Cardiac fibroblast (primary cell): ENCODE measurements around the gene PCED1A.
A peak's percentile ranks its signal among the peaks of the same experiment; 100 is the strongest.

Source experiments
- DNase-seq, 2 donors: peaks; one replicate each; pipeline versions ENCODE4 v3.0.0 to v3.0.0-alpha.2; 2010; ENCODE audit warnings: low read depth in 2 of 2
- H3K4me3 ChIP-seq, 2 donors: replicated peaks in 1 of 2; 1 replicate in 1 of 2; 2 replicates in 1 of 2; pipeline ENCODE4 v1.5.1; 2011; ENCODE audit warnings: low read depth in 2 of 2, low read length in 2 of 2, mild to moderate bottlenecking in 2 of 2, moderate library complexity in 1 of 2
- TF ChIP-seq, protein P1 (sequence below): IDR thresholded peaks from one replicate; pipeline ENCODE4 v1.5.1; 2011; ENCODE audit warnings: low read depth, mild to moderate bottlenecking, low read length, inconsistent platforms

The PCED1A gene

DNA sequence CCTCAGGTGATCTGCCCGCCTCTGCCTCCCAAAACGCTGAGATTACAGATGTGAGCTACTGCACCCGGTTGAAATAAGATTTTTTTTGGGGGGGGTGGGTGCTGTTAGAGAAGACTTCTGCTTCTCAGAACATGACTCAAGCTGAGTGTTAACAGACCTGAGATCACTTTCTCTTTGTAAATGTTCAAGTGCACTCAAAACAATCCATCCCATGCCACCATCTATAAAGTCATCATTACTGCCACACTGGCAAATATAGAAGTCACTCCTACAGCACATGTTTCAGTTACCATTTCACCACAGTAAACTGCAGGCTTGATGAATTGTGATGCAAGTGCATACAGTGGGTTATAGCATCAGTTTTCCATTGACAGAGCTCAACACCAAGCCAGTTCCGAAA lies 9.1 kb upstream of the PCED1A start:
- DNase-seq = no peak
- H3K4me3 ChIP-seq = no peak overlapping the region
- TF ChIP-seq, protein P1, sequence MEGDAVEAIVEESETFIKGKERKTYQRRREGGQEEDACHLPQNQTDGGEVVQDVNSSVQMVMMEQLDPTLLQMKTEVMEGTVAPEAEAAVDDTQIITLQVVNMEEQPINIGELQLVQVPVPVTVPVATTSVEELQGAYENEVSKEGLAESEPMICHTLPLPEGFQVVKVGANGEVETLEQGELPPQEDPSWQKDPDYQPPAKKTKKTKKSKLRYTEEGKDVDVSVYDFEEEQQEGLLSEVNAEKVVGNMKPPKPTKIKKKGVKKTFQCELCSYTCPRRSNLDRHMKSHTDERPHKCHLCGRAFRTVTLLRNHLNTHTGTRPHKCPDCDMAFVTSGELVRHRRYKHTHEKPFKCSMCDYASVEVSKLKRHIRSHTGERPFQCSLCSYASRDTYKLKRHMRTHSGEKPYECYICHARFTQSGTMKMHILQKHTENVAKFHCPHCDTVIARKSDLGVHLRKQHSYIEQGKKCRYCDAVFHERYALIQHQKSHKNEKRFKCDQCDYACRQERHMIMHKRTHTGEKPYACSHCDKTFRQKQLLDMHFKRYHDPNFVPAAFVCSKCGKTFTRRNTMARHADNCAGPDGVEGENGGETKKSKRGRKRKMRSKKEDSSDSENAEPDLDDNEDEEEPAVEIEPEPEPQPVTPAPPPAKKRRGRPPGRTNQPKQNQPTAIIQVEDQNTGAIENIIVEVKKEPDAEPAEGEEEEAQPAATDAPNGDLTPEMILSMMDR = no peak

DNA sequence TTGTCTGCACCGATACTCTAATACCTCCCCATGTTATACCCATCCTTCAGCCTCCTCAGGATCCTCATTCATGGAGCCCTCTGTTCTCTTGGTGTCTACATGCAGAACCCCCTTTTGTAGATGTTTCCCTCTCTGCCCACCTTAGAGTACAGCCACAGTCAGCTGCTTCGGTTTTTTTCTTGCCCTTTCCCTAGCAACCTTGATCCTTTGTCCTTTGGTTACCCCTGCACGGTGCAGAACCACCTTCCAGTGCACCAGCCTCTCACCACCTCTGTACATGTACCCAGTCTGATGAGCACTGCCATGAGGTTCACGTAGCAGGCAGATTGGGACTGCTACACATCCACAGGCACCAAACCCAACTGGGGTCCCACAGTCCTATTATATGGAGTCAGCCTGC lies 7.3 kb upstream of the PCED1A start:
- no peak overlapping the region for H3K4me3 ChIP-seq
- TF ChIP-seq, protein P1 = no peak
- no peak for DNase-seq

DNA sequence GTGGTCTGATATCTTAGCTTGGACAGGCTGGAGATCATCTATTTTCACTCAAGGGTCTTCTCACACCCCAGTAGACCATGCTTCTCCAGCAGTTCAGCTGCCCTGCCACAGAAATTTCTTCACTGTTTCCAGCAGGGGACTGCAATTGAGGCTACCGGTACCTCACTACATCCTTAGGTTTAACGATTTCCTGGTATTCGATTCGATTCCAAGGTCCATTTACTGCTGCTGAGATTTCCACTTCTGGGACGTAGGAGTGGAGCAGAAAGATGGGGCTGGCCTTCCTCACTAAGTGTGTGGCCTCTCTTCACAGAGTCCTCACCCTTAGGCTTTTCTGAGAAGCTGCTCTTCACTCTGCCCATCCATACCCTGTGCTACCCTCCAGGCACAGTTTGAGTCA lies 6.2 kb upstream of the PCED1A start:
- DNase-seq = no peak
- TF ChIP-seq, protein P1 = no peak
- no peak overlapping the region for H3K4me3 ChIP-seq

DNA sequence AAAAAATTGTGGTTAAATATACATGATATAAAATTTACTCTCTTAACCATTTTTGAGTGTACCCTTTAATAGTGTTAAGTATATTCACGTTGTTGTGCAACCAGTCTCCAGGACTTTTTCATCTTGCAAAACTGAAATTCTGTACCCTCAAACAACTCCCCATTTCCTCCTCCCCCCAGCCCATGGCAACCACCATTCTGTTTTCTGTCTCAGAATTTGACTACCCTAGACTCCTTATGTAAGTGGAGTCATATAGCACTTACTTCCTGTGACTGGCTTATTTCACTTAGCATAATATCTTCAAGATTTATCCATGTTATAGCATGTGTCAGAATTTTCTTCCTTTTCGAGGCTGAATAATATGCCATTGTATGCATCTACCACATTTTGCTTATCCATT lies 5.2 kb upstream of the PCED1A start:
- TF ChIP-seq, protein P1 = no peak

GRCh38 chr20:2840967-2841531 lies 594 bp upstream of the PCED1A start:
- TF ChIP-seq, protein P1 = no peak
- DNase-seq = peak; percentile 62 to 85
- H3K4me3 ChIP-seq = peak overlapping the region; percentile 88 to 92

More for the DNA sequence above, 5.2 kb upstream of the PCED1A start:
- DNase-seq = no peak
- no peak overlapping the region for H3K4me3 ChIP-seq

DNA sequence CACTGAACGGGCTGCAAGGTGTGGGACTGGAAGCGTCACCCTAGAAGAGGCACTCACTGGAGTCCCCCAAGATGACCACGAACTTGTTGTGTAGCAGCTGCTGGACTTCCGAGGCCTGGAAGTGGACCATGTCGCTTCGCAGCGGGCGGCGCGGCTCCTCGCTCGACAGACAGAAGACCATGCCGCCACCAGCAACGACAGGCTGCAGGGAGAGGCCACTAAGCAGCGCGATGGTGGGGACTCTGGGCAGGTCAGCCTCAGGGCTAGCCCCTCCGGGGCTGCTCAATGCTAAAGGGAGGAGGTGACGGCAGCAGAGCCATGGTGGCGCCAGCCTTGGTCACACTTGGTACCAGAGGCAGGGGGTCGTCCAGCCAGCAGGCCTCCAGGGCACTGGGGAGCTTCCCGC lies 720 bp downstream of the PCED1A start:
- TF ChIP-seq, protein P1 = no peak
- peak overlapping the region; percentile 88 to 92 for H3K4me3 ChIP-seq
- DNase-seq = no peak
